AG04449 (cell line): ENCODE data around the gene FAM171A1.
"Not testable (repeated sequence)": the region's sequence is repeated elsewhere in the genome, so short reads cannot be mapped to it uniquely, and the experiment has no call there.

Experiments used
- CTCF ChIA-PET: fragments of 350-600 bp; formaldehyde crosslinking; extraction: SDS; loops from one replicate; lab custom pipeline; 2021; ENCODE audit warnings: antibody characterized with exemption; lab: Yijun Ruan, JAX
- POLR2A ChIA-PET: fragments of 400-600, 350-600 bp; formaldehyde crosslinking; extraction: SDS; loops from one replicate; lab custom pipeline; 2020; ENCODE audit warnings: antibody characterized with exemption, inconsistent platforms; lab: Yijun Ruan, JAX
- DNase-seq: peaks from one replicate; pipeline ENCODE4 v3.0.0-alpha.2; 2010; ENCODE audit warnings: low read depth, low spot score
- H3K4me3 ChIP-seq: 2 replicates; pipeline ENCODE4 v1.5.1; 2011; ENCODE audit warnings: low read depth, mild to moderate bottlenecking, control low read depth, low read length
- CTCF ChIP-seq: IDR thresholded peaks from one replicate; pipeline ENCODE4 v1.5.1; 2011; ENCODE audit warnings: mild to moderate bottlenecking, moderate library complexity, low read length, control low read depth, inconsistent platforms; ENCODE audit not compliant: insufficient read depth; ENCODE audit errors: missing control alignments

Gene FAM171A1

GRCh38 chr10:15345450-15345849, 25.6 kb downstream of the FAM171A1 start:
- DNase-seq, result no peak
- POLR2A ChIA-PET, result no interaction called here
- no peak overlapping the region for H3K4me3 ChIP-seq
- CTCF ChIA-PET, result no interaction called here
- no peak for TF ChIP-seq CTCF

GRCh38 chr10:15344876-15345285, 26.2 kb downstream of the FAM171A1 start:
- CTCF ChIA-PET, result no interaction called here

GRCh38 chr10:15344256-15344875, 26.7 kb downstream of the FAM171A1 start:
- no peak for DNase-seq

More at GRCh38 chr10:15344876-15345285, 26.2 kb downstream of the FAM171A1 start:
- DNase-seq, result no peak
- POLR2A ChIA-PET, result no interaction called here
- no peak for TF ChIP-seq CTCF
- no peak overlapping the region for H3K4me3 ChIP-seq

GRCh38 chr10:15342970-15343369, 28.1 kb downstream of the FAM171A1 start:
- ChIA-PET POLR2A (interaction anchor here (1.2 kb wide), 1 partner anchor 47 kb away, joined by 4 read pairs; no protein-coding TSS in a partner anchor), CTCF (no interaction called here)
- H3K4me3 ChIP-seq, result no peak overlapping the region
- TF ChIP-seq CTCF, result no peak
- DNase-seq, result no peak

More at GRCh38 chr10:15344256-15344875, 26.7 kb downstream of the FAM171A1 start:
- no peak for TF ChIP-seq CTCF
- ChIA-PET POLR2A (no interaction called here), CTCF (no interaction called here)
- no peak overlapping the region for H3K4me3 ChIP-seq

- no peak overlapping the region for H3K4me3 ChIP-seq
- no peak for TF ChIP-seq CTCF
- no peak for DNase-seq
- CTCF ChIA-PET, result no interaction called here
- POLR2A ChIA-PET, result no interaction called here
These were observed 29.5 kb downstream of the FAM171A1 start for GRCh38 chr10:15341502-15342128.

- DNase-seq, result no peak
- TF ChIP-seq CTCF, result no peak
- ChIA-PET CTCF (interaction anchor here (1.4 to 2.1 kb wide), 2 partner anchors 11 to 12 kb away, joined by 4 to 8 read pairs; no protein-coding TSS in a partner anchor), POLR2A (no interaction called here)
- no peak overlapping the region for H3K4me3 ChIP-seq
These were observed 31.2 kb downstream of the FAM171A1 start for GRCh38 chr10:15339892-15340291.

- POLR2A ChIA-PET, H3K4me3 ChIP-seq, CTCF ChIA-PET, DNase-seq: not testable (repeated sequence)
These were observed 33.6 kb downstream of the FAM171A1 start for GRCh38 chr10:15337441-15337923.
